Testis (tissue), 3 donors: Measurements from ENCODE around the gene EIF4G3. TPM values are rescaled to one million over a fixed set of nuclear protein-coding genes. Genes with fewer than 3 reads are reported as not detected.

Source experiments
- DNase-seq: peaks from one replicate; pipeline ENCODE4 v3.0.0-alpha.2; 2019
- H3K27ac ChIP-seq, 2 donors: fragments of 200-600 bp; sonication (generic); one replicate each; pipeline ENCODE4 v1.5.1; 2019
- H3K27me3 ChIP-seq: fragments of 200-600 bp; sonication (generic); one replicate; pipeline ENCODE4 v1.5.1; 2019
- H3K36me3 ChIP-seq: fragments of 200-600 bp; sonication (generic); one replicate; pipeline ENCODE4 v1.5.1; 2017; ENCODE audit warnings: low read depth; ENCODE audit errors: missing control alignments
- H3K4me1 ChIP-seq: fragments of 200-600 bp; sonication (generic); one replicate; pipeline ENCODE4 v1.5.1; 2019
- H3K4me3 ChIP-seq, 2 donors: fragments of 200-600 bp; sonication (generic); one replicate each; pipeline ENCODE4 v1.5.1; 2017 to 2019
- H3K9me3 ChIP-seq: fragments of 200-600 bp; sonication (generic); one replicate; pipeline ENCODE4 v1.5.1; 2017
- POLR2A ChIP-seq: fragments of 450-650 bp; IDR thresholded peaks from one replicate; pipeline ENCODE4 v1.6.1; 2017; ENCODE audit warnings: antibody characterized with exemption, mild to moderate bottlenecking, moderate library complexity
- WGBS, 2 donors: methylation state at CpG; one replicate each; pipeline ENCODE4 v1.1.5; 2018; 5-methylcytosine and 5-hydroxymethylcytosine counted together
- intact Hi-C: fragments of 100-400 bp; cut with DNase I; formaldehyde crosslinking; loops from one replicate; pipeline ENCODE4 v1.15.1; 2023; ENCODE audit warnings: low total_unique reads
- polyA plus RNA-seq: library from polyadenylated mRNA; stranded (reverse); fragments of 350-450 nt; fragmentation: Illumina TruSeq; extraction: RNeasy Lipid Tissue Mini Kit (QIAGEN cat#74804); gene quantifications from one replicate; pipeline ENCODE4 v1.2.3, GENCODE V29; 2014; ENCODE audit warnings: low read depth, low replicate concordance; ENCODE audit not compliant: insufficient read depth
- total RNA-seq, 2 donors: library from RNA; depleted of rRNA; stranded (reverse); fragments of >200 nt; gene quantifications; one replicate each; pipeline ENCODE4 v1.2.3, GENCODE V29; 2016
- TF ChIP-seq, protein P1 (sequence below), 3 experiments: fragments of 450-650 bp in 2 of 3; fragments of 200-600 bp in 1 of 3; sonication (generic) in 1 of 3; IDR thresholded peaks; one replicate each; pipeline ENCODE4 v1.5.1; 2016 to 2019; ENCODE audit warnings: antibody characterized with exemption in 3 of 3, mild to moderate bottlenecking in 2 of 3, moderate library complexity in 1 of 3

EIF4G3 gene
- total and polyA plus RNA-seq, 3 donors from 2014 or later: 146 to 198 (median 165) TPM

DNA sequence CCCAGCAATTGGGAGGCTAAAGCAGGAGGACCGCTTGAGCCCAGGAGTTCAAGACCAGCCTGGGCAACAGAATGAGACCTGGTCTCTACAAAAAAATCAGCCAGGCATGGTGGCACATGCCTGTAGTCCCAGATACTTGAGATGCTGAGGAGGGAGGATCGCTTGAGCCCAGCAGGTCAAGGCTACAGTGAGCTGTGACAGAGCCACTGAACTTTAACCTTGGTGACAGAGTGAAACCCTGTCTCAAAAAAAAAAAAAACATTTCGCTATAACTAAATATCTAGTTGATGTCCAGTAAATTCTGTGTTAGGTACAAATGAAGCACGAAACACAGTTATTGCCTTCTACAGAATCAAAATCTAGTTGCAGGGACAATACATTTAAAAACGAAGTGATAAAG lies 293.9 kb downstream of the EIF4G3 start:
- intact Hi-C loops: no loop called here
- Histone ChIP-seq H3K4me3 (no peak overlapping the region), H3K4me1 (no peaks in the 10 kb centered on the region), H3K27me3 (no peaks in the 10 kb centered on the region), H3K36me3 (no peaks in the 10 kb centered on the region), H3K9me3 (no peaks in the 10 kb centered on the region), H3K27ac (no peak overlapping the region)
- no peak for DNase-seq
- 93 to 99% methylated on average over 5 of the region's 5 CpGs for WGBS, 2 donors
- TF ChIP-seq, protein P1, sequence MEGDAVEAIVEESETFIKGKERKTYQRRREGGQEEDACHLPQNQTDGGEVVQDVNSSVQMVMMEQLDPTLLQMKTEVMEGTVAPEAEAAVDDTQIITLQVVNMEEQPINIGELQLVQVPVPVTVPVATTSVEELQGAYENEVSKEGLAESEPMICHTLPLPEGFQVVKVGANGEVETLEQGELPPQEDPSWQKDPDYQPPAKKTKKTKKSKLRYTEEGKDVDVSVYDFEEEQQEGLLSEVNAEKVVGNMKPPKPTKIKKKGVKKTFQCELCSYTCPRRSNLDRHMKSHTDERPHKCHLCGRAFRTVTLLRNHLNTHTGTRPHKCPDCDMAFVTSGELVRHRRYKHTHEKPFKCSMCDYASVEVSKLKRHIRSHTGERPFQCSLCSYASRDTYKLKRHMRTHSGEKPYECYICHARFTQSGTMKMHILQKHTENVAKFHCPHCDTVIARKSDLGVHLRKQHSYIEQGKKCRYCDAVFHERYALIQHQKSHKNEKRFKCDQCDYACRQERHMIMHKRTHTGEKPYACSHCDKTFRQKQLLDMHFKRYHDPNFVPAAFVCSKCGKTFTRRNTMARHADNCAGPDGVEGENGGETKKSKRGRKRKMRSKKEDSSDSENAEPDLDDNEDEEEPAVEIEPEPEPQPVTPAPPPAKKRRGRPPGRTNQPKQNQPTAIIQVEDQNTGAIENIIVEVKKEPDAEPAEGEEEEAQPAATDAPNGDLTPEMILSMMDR (IDR thresholded peaks at IDR 0.05): no peak
- no peak for TF ChIP-seq POLR2A

DNA sequence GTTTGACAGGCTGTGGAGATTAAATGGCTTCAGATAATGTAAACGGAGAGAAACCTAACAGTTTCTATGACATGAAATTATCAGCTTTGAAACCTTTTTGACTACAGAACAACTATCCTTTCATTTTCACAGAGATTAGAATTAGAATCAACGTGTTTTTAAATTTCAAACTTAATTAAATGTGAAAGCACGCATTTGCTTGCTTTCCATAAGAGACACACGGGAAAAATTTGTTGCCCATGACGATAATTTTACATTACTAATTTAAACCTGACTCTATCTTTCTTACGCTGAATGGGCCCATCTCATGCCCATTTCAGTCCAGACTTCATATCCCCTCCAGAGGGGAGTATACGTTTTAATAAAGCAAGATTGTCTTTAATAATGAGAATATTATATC lies 297.9 kb downstream of the EIF4G3 start:
- TF ChIP-seq POLR2A: no peak
- TF ChIP-seq, protein P1 (IDR thresholded peaks at IDR 0.05): no peak
- Histone ChIP-seq H3K4me1 (no peaks in the 10 kb centered on the region), H3K4me3 (no peak overlapping the region), H3K36me3 (no peaks in the 10 kb centered on the region), H3K27me3 (no peaks in the 10 kb centered on the region), H3K9me3 (no peaks in the 10 kb centered on the region), H3K27ac (no peak overlapping the region)
- DNase-seq: no peak
- WGBS, 2 donors: 91 to 96% methylated on average over 7 of the region's 7 CpGs
- intact Hi-C loops: no loop called here

DNA sequence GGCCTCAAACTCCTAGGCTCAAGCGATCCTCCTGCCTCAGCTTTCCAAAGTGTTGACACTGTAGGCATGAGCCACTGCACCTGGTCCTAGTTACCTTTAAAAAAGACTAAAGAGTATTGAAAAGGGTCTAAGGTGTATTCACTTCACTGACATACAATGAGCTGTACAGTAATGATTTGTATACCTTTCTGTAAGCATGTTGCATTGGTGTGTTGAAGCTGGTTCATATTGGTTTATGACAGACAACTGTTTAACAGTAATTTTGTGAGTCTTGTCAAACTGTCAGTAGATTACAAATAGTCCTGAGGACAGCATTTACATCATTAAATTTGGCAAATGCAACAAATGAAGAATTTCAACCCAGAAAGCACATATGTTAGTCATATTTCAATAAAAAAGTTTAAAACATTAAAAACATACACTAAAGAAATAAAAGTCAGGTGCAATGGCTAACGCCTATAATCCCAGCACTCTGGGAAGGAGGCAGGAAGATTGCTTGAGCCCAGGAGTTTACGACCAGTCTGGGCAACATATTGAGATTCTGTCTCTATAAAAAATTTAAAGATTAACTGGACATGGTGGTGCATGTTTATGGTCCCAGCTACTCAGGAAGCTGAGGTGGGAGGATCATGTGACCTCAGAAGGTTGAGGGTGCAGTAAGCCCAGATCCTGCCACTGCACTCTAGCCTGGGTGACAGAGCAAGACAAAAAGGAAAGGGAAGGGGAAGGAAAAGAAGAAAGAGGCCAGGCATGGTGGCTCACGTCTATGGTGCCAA lies 301.3 kb downstream of the EIF4G3 start:
- 85 to 92% methylated on average over 4 of the region's 4 CpGs for WGBS, 2 donors
- H3K4me3 ChIP-seq: no peak overlapping the region
- intact Hi-C loops: no loop called here
- H3K9me3 ChIP-seq: no peaks in the 10 kb centered on the region
- no peak for TF ChIP-seq POLR2A
- TF ChIP-seq, protein P1 (IDR thresholded peaks at IDR 0.05): no peak
- no peaks in the 10 kb centered on the region for H3K27me3 ChIP-seq
- no peaks in the 10 kb centered on the region for H3K4me1 ChIP-seq
- no peaks in the 10 kb centered on the region for H3K36me3 ChIP-seq
- H3K27ac ChIP-seq: no peak overlapping the region
- no peak for DNase-seq

DNA sequence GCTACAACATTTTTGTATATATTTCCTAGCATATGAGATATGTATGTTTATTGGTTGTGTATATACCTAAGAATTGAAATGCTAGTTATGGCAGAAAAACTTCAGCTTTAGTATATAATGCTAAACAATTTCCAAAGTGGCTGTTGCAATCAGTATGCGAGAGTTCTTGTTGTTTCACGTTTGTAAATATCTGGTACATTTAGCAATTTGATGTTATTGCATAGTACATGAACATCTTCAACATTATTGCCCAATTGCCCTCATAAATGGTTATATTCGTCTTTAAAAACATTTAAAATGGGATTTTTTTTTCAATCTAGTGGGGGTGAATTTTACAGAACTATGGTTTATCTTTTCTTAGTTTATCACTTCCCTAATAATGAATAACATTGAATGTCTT lies 303.4 kb downstream of the EIF4G3 start:
- TF ChIP-seq POLR2A: no peak
- TF ChIP-seq, protein P1 (IDR thresholded peaks at IDR 0.05): no peak
- no peak for DNase-seq
- Histone ChIP-seq H3K4me3 (no peak overlapping the region), H3K36me3 (no peaks in the 10 kb centered on the region), H3K9me3 (no peaks in the 10 kb centered on the region), H3K27me3 (no peaks in the 10 kb centered on the region), H3K27ac (no peak overlapping the region), H3K4me1 (no peaks in the 10 kb centered on the region)
- intact Hi-C loops: no loop called here
- WGBS, 2 donors: 88 to 90% methylated on average over 3 of the region's 3 CpGs

DNA sequence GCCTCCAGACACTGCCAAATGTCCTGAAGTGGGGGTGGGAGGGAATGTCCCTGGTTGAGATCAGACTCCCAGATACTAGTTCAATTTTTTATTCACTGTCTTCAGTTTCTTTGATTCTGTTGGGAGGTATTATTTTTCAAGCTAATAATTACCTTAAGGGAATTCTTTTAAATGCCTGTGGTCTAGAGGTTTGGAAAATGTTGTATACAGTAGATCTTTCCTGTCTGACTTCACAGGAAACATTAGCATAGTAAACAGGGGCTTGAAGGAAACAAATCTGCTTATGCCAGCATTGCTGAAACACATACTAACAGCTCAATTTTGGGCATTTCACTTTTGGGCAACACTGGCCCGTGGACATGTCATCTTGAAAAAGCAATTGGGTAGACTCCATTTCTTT lies 305.3 kb downstream of the EIF4G3 start:
- intact Hi-C loops: no loop called here

More for the DNA sequence above, 305.3 kb downstream of the EIF4G3 start:
- no peak for DNase-seq
- no peaks in the 10 kb centered on the region for H3K9me3 ChIP-seq
- TF ChIP-seq, protein P1 (IDR thresholded peaks at IDR 0.05): no peak
- TF ChIP-seq POLR2A: no peak
- H3K4me1 ChIP-seq: no peaks in the 10 kb centered on the region
- H3K4me3 ChIP-seq: no peak overlapping the region
- no peaks in the 10 kb centered on the region for H3K36me3 ChIP-seq
- no peak overlapping the region for H3K27ac ChIP-seq
- H3K27me3 ChIP-seq: no peaks in the 10 kb centered on the region
- WGBS, 2 donors: 36 to 39% methylated on average over 1 of the region's 1 CpG
